ENCODE measurements around the gene CPXM1.
"Not testable (repeated sequence)": the region's sequence is repeated elsewhere in the genome, so short reads cannot be mapped to it uniquely, and the experiment has no call there.

Gene CPXM1

DNA sequence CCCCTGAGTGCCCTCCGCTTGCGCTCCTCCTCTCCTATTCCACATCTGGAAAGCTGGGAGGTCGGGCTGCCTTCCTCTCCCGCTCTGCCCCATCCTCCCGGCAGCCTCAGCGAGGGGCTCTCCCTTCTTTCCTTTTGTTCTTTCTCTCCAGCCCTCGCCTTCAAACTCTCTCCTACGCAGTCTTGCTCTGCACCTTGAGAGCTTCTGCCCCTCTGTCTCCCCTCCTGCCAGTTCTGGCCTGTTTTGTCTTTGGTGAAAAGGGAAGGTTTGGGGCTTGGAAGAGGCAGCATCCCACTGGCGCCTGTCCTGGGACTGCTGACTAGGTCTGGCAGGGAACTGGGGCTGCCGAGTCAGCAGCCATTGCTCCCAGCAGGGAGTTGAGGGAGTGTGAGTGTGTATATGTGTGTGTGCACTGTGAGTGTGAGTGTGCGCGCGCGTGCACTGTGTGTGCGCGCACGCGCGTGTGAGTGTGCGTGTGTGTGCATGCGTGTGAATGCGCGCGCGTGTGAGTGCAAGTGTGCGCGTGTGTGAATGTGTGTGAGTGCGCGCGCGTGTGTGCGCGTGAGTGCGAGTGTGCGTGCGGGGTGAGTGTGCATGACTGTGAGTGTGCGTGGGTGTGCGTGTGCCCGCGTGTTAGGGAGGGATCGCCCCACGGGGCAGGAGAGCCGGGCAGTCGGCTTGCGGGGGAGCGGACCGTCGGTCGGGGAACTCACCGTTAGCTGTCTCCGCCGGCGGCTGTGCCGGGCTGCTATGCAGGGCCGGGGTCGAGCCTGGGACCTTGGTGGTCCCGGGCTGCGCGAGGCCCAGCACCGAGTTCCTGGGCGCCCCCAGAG is 523 bp downstream of the CPXM1 start:
- no peak for DNase-seq

DNA sequence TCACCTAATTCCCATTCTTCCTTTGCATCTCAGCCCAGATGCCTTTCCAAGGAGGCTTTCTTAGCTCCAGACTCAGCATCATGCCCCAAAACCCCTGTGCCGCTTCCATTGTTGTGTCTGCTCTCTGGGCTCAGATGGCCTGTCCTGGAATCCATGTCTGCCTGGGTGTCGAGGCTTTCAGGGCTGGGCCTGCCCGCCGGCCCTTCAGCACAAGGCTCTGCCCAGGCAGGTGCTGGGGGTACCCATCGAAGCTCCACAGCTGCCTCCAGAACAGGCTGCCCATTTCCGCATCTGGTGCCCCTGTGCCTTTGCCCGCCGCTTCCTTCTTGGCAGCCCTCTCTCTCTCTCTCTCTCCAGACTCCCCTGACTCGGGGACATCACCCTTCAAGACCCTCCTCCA is 1.2 kb downstream of the CPXM1 start:
- DNase-seq, result no peak

DNA sequence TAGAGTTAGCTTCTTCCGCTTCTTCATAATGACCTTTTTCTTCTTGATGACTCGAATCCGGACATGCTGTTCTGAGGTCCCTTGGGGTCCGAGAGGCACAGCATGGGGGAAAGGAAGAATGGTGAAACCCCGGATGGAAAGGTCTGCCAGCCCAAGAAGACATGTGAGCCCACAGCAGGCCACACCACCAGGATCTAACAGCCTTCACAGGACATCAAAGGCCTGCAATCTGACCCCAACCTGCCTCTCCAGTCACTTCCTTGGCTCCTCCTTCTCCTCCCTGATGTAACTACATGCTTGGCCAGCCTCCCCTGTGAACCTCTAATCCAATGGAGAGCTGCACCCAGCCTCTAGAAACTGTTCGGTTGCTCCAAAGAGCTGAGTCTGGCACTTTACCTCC is 1.6 kb downstream of the CPXM1 start:
- no peak for DNase-seq

DNA sequence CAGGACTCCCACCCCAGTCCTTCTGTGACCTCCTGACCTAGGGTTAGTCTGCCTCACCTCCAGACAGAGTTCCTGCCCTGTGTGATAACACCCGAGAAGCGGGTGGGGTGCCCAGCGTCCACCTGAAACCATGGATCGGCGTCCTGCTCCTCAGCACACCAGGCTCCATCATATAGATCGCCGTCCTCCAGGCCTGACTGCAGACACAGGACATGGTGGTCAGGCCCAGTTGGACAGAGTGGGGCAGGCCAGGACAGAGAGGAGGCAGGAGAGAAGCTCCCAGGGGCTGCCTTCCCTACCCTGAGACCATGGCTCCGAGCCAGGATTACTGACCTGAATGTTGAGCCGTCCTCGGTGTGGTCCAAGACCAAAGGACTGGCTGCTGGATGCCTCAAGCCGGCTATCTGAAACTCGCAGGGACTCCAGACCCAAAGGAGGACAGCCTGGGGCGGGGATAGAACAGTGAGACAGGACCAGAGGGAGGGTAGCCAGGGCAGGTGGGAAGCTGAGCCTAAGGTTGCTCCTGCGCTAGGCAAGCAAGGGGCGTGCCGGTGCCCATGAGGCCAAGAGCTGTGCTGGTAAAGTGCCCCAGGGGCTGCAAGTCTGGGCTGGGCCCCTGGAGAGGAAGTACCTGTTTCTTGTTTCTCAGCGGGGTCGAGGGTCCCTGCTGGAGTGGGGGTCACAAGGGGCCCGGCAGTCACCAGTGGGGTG is 2.2 kb downstream of the CPXM1 start:
- no peak for DNase-seq

DNA sequence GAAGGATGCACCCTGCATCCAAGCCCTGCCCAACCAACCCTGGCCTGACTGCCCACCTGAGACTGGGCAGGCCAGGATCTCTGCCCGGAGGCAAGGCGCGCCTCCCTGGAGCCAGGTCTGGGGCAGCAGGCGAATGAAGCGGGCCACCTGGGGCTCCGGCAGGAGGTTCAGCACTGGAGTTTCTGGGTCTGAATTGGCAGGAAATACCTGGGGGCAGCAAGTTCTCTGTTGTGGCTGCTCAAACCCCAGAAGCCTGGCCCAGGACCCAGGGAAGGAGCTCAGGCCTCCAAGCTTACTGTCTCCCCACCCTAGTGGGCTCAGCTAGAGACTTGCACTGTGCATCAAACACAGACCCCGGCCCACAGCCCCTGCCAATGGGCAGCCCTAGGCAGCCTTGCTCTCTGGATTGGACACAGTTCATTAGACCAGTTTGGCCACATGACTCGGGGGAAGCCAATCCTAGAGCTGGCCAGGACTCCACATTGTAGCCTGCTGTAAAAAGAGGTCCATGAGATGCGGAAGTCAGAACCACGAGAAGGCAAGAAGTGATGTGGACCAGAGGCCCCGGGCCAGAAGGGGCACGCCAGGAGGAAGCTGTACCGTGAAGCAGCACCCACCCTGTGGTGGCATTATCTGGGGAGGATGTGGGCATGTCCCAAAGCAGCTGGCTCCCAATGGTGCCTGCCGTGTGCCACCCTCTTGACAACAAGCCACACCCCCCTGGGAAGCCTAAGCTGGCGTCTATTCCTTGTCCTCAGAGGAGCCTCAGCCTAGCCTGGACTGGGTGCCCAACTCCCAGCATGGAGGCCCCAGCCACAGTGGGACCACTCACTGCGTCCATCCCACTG is 3.1 kb downstream of the CPXM1 start:
- no peak for DNase-seq

DNA sequence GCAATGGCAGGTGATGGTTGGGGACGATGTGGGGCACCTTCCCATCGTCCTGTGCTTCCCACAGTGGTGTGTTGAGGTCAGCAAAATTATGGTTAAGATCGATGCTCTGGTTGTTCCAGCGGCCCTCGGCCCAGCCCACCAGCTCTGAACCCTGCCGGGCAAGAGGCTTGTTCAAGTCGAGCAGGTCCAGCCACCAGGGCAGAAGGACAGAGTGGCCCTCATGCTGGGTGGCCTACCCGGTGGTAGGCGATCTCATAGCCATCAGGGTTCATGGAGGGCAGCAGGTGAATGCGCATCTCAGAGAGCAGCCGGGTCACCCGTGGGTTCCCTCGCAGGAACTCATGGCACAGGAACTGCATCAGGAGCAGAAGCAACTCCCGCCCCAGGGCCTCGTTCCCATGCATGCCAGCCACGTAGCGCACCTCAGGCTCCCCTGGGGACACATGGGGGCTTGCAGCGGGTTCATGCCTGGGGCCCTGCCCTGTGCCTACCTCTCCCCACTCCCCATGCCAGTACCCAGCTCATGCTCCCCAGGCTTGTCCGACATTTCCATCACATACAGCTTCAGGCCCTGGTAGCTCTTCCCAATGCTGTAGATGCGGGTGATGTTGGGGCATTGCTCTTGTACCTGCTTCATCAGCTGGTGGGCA is 4.3 kb downstream of the CPXM1 start:
- DNase-seq, result no peak

DNA sequence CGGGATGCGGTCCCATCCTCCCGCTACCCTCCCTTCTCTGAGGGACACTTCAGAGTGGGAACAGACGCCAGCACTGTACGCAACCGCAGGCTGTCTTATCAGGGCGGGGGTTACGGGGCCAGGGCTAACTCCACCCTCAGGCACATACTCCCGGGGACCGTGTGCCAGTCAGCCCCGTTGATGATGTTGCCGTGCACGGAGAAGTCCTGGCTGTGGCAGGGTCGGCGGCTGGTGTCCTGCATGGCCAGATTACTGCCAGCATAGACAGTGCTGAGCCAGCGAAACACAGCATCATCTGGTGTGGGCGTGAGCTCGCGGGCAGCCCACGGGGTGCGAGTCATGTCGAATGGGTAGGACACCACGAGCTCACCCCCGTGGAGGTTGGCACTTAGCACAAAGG is 5.0 kb downstream of the CPXM1 start:
- no peak for DNase-seq

DNA sequence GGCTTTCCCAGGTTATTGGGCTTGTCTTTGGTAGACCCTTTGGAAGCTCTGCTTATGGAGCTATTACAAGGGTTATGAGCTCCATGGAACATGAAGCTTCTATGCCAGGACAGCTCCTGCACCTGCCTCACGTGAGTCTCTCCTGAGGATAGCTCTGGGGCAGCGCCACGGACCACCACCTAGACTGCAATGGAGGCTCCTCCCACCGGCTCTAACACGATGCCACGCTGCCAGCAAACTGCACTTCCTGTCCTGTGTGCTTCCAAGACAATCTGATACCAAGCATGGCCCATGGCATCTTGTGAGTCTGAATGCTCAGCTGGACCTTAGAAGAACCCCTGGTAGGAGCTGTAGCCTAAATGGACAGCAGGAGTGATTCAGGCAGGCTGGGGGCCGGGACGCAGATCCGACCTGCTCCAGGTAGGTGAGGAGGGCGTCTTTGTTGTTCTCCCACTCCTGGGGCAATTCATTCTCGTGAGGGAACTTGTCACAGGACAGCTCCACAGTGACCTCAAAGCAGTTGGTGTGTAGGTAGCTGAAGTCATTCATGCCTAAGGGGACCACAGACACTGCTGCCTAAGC is 5.5 kb downstream of the CPXM1 start:
- no peak for DNase-seq

DNA sequence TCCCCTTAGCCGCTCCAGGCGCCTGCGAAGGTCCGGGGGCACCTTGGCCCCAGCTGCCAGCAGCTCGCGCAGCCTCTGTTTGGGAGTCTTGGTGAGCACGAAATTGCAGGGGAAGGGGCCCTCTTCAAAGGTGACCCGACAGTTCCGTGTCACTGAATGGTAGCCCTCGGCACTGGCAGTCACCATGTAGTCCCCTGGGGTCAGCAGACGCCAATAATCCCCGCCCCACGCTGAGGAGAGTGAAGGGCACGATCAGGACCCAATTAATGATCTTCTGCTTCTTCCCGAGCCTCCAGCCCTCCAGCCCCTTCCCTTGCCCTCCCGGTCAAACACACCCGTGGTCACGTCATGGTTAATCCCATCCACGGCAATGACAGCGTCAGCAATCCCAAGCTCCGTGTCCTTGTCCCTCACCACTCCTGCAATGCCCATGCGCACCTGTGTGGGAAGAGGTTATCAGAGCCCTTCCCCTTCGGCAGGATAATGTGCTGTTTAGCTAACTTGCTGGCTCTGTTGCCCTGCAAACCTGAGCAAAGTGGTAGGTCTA is 6.2 kb downstream of the CPXM1 start:
- no peak for DNase-seq

DNA sequence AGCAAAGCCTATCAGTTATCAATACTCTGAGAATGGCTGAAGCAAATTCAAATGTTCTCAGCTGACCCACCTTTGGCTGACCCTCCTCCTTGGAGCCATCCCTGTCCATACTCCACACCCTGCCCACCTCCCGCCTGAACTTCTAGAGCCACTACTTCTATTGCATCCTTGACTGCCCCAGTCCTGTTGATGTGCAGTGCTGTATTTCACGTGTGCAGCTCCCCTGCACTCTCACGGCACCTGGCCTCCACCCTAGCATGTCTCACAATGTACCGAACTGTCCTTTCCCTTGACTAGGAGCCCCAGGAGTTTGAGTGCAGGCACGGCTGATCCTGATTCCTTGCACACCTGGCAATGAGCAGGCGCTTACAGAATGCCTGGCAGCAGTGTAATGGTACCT is 7.0 kb downstream of the CPXM1 start:
- DNase-seq, result no peak

DNA sequence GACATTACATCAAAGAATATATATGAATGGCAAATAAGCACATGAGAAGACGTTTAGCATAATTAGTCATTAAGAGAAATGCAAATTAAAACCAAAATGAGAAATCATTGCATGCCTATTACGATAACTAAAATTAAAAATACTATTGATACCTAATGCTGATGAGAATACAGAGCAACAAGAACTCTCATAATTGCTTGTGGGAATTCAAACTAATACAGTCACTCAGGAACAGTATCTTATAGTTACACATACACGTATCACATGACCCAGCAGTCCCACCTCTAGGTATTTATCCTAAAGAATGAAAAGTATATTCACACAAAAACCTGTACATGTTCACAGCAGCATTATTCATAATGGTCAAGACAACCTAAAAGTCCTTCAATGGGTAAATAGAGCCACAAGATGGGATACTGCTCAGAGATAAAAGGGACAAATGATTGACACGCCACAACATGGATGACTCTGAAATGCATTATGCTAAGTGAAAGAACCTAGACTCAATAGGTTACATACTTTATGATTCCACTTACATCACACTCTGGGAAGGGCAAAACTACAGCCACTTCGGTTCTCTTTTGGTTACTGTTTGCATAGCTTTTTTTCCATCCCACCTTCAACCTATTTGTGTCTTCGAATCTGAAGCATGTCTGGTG is 16.4 kb downstream of the CPXM1 start:
- DNase-seq, result no peak

DNA sequence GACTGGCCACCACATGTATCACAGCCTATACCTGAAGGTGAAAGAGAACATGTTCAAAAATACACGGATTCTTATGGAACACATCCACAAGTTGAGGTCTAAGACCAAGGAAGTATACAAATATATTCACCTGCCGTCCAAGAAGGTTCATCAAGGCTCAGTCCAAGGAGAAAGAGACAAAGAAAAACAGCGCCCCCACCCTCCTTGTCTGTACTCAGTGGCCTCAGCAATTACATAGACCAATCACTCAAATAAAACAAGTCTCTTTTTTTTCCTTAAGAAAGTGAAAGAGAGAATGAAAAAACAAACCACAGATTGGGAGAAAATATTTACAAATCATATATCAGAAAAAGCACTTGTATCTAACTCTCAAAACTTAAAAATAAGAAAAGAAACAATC is 19.5 kb downstream of the CPXM1 start:
- no peak for DNase-seq

DNA sequence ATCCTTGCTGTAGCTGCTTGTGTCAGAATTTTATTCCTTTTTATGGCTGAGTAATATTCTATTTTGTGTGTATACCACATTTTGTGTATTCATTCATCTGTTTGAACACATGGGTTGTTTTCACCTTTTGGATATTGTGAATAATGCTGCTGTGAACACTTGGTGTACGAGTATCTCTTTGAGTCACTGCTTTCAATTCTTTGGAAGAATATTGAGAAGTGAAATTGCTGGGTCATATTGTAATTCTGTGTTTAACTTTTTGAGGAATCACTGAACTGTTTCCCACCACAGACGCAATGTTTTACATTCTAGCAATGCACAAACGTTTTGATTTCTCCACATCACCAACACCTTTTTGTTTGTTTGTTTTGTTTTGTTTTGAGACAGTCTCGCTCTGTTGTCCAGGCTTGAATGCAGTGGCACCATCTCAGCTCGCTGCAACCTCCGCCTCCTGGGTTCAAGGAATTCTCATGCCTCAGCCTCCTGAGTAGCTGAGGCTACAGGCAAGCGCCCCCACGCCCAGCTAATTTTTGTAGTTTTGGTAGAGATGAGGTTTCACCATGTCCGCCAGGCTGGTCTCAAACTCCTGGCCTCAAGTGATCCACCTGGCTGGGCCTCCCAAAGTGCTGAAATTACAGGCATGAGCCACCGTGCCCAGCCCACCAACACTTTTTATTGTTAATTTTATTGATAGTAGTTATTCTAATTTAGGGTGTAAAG is 21.7 kb downstream of the CPXM1 start:
- no peak for DNase-seq

DNA sequence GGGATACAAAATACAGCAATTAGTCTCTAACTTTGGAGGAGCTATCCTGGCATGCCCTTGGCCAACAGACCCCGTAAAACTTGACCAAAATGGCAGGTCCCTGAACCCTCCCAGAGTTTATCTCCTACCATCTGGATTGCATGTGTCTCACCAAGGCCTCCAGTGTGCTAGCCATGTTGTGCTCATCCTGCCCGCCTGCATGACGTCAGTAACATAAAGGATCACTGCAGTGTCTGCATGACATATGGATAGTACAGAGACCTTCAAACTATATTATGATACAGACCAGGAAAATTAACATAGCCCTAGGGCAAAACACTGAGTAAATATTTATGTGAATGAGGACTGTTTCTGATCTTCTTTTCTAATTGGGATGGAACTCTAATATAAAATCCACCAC is 25.3 kb downstream of the CPXM1 start:
- no peak for DNase-seq

DNA sequence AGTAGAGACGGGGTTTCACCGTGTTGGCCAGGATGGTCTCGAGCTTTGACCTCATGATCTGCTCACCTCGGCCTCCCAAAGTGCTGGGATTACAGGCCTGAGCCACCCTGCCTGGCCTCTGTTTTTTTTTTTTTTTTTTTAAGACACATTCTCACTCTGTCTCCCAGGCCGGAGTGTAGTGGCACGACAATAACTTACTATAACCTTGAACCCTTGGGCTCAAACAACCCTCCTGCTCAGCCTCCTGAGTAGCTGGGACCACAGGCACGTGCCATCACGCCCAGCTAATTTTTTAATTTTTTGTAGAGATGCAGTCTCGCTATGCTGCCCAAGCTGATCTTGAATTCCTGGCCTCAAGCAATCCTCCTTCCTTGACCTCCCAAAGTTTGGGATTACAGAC is 26.6 kb downstream of the CPXM1 start:
- no peak for DNase-seq

DNA sequence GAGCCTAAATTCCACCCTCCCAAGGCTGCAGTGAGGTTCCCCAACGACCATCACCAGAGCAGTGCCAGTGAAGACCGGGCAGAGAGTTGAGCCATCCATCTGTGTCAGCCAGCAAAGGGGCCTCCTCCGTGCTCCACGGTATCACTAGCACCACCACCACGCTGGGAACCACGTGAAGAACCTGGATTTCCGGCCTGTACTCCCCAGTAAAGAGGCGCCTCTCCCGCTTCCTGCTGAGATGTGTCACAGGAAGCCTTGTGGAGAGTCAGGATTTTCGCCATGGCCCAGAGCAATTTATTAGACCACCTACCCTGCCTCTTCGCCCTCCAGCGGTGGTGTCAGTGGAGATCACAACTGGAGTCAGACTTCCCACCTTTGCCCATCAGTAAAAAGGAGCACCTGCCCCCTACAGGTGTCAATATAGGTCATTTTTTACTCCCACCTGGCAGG is 28.8 kb downstream of the CPXM1 start:
- DNase-seq, result no peak

DNA sequence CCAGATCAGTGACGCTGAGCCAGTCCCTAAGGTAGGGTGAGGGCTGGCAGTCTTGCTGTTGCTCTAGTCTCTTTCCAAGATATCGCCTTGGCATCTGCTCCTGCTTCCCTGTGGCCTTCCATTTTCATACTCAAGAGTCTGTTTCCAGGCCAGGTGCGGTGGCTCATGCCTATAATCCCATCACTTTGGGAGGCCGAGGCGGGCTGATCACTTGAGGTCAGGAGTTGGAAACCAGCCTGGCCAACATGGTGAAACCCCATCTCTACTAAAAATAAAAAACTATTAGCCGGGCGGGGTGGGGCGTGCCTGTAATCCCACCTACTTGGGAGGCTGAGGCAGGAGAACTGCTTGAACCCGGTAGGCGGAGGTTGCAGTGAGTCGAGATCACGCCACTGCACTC is 30.3 kb downstream of the CPXM1 start:
- not testable (repeated sequence) for DNase-seq

DNA sequence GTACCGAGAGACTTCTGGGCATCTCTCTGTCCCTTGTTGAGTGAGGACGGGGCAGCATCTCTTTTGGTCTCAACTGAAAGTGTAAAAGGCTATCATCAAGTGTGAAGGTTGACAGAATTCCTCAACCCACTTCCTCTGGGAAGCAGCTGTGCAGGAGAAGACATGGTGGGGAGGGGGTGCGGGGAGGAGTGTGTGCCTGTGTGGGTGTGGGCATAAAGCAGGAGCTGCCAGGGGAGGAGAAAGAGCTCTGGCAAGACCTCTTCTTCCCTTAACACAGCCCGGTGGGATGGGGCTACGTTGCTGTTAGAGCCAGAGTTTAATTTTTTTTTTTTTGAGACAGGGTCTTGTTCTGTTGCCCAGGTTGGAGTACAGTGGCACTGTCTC is 31.8 kb downstream of the CPXM1 start:
- no peak for DNase-seq

DNA sequence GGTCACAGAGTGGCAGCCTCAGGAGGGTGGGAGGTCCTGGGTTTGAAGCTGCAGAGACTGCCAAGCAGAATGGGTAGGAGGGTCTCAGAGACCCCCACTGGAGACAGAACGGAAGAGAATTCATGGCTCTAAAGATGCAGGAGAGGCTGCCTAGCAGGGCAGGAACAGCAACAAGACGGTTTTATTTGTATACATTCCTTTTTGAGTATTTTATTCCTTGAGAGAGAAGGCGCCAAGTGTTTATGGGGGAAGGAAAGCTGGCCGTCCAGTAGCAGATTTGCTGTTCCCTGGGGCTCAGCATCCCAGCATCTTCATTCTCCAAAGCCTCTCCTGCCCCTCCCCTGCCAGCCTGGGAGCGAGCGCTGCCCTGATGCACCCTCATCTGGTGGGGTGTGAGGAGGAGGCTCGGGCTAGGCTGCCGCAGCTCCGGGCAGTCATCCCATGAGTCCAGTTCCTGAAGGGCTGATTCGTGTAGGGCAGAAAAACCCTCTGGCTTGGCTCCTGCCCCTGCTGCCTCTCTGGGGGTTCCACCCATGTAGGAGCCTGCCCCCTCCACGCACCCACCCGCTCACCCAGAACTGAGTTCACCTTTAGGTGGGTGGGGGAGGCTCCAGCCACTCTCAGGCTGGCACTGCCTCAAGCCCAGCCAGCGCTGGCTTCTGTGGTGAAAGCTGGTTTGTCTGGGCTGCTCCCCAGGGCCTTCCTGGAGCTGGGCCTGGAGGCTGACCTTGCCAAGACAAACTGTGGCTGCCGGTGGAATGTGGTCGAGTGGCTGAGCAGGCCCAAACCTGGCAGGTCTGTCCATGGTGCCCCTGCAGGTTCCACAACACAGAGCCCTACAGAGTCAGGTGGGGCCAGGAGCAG is 32.4 kb downstream of the CPXM1 start:
- DNase-seq, result no peak

DNA sequence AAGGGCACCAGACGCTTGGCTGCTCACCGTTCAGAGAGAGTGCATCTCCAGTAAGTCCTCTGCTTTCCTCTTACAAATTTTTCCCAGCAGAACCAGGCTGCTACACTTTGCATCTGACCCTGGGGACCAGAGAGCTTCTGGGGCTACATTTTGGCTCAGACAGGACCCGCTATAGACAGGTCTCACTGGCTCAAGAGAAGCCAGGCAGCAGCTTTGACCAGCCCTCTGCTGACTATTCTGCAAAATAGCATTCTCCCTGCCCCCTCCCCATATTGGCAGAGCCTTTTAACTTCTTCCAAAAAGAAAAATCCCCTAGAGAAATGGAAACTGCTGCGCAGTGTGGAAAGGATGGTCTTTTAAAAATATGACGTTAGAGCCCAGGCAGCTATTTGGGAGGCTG is 37.2 kb downstream of the CPXM1 start:
- no peak for DNase-seq

Measured in activated CD4-positive, alpha-beta T cell treated with anti-CD3 and anti-CD28 coated beads for 1 hour (primary cell).